GM21526 (cell line): ENCODE data around the gene CDS1.

Experiments
- ATAC-seq: cut with Tn5 transposase; IDR thresholded peaks from one replicate; pipeline ENCODE4 v1.9.1; 2021; ENCODE audit warnings: moderate library complexity; ENCODE audit not compliant: unreplicated experiment, low FRiP score

CDS1 gene

DNA sequence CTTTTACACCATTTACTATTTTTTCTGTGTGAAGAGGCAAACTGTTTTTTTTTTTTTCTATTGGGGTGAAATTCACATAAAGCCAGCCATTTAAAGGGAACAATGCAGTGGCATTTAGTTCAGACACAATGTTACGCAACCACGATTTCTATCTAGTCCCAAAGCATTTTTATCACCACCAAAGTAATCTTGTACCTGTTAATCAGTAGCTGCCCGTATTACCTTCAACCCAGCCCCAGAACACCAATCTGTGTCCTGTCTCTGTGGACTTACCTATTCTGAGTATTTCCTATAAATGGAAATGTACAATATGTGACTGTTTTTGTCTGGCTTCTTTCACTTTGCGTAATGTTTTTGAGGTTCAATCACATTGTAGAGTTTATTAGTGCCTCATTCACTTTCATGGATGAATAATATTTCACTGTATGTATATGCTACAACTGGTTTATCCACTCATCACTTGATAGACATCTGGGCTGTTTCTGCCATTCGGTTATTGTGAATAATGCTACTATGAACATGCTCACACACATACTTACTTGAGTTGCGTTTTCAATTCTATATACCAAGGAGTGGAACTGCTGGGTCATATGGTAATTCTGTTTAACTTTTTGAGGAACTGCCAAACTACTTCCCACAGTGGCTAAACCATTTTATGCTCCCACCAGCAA, 116.2 kb downstream of the CDS1 start:
- ATAC-seq = no peak
